ENCODE measurements around the gene ARHGEF37.
"Not testable (repeated sequence)": the region's sequence is repeated elsewhere in the genome, so short reads cannot be mapped to it uniquely, and the experiment has no call there.

Gene ARHGEF37

DNA sequence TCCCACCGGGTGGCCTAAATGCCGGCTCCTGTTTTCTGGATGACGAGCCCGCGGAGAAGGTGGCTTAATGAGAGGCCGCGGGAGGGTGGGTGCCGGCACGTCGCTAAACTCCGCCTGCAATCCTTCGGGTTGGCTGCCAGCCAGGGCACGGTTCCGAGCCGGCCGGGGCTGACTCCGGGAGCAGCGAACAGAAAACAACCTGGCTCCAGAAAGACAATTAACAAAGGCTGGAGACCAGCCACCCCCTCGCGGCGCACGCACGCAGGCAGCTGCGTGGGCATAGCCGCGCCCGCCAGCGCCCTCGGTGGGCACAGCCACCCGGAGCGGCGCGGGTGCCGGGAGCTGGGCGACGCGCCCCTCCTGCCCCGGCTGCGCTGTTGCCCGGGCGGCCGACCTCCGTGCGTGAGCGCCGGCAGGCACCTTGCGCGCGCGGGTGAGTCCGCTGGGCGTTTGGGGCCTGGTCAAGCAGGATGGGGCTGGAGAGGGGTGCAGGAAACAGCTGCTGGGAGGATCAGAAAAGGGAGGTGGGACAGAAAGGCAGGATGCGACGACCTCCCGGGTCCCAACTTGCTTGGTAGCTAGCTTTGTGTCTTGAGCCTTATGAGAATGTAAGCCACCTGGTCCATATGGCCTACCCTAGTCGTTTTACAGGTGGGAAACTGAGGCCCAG lies at the start of gene ARHGEF37:
ARHGEF37 (plus strand) TSS at position 307 of the 670 bp plus-strand sequence. CDS start 16,272 bp downstream, outside the sequence.
- H3K4me1 Mint-ChIP-seq, result peaks cover 2 to 10% of the 10 kb centered on the region in 2 donors
- no peak within 1 kb of the TSS for H3K27ac Mint-ChIP-seq
- peak within 1 kb of the TSS; percentile 73 to 77 for H3K4me3 Mint-ChIP-seq
- no peak for DNase-seq
- peak; percentile 70 to 74 for ATAC-seq (replicated peaks)
- no peaks in the 10 kb centered on the region for H3K36me3 Mint-ChIP-seq
- no peaks in the 10 kb centered on the region for H3K9me3 Mint-ChIP-seq
- H3K27me3 Mint-ChIP-seq, result peaks cover 9 to 27% of the 10 kb centered on the region in 2 donors

- H3K36me3 Mint-ChIP-seq, result peaks cover 16 to 48% of the 10 kb centered on the region in 2 donors
- peaks cover 32 to 78% of the 10 kb centered on the region in 2 donors for H3K4me1 Mint-ChIP-seq
These were observed 48.9 kb upstream of the ARHGEF37 start for GRCh38 chr5:149532413-149532812.

GRCh38 chr5:149535787-149536186 lies 45.5 kb upstream of the ARHGEF37 start:
- H3K4me3 Mint-ChIP-seq; DNase-seq; ATAC-seq (replicated peaks); H3K9me3 Mint-ChIP-seq; H3K27ac Mint-ChIP-seq; H3K27me3 Mint-ChIP-seq: not testable (repeated sequence)
- peaks cover 21 to 45% of the 10 kb centered on the region in 2 donors for H3K36me3 Mint-ChIP-seq
- peaks cover 20 to 61% of the 10 kb centered on the region in 2 donors for H3K4me1 Mint-ChIP-seq

More at GRCh38 chr5:149532413-149532812, 48.9 kb upstream of the ARHGEF37 start:
- H3K4me3 Mint-ChIP-seq, result no peak overlapping the region
- DNase-seq (no peak), ATAC-seq (replicated peaks) (no peak)
- no peak overlapping the region for H3K27ac Mint-ChIP-seq
- no peaks in the 10 kb centered on the region for H3K9me3 Mint-ChIP-seq
- H3K27me3 Mint-ChIP-seq, result no peaks in the 10 kb centered on the region

GRCh38 chr5:149537374-149537975 lies 43.8 kb upstream of the ARHGEF37 start:
- Mint-ChIP-seq H3K4me1 (peaks cover 23 to 59% of the 10 kb centered on the region in 2 donors), H3K36me3 (peaks cover 22 to 45% of the 10 kb centered on the region in 2 donors), H3K27me3 (no peaks in the 10 kb centered on the region), H3K27ac (no peak overlapping the region), H3K4me3 (no peak overlapping the region), H3K9me3 (no peaks in the 10 kb centered on the region)
- ATAC-seq (replicated peaks) (no peak), DNase-seq (no peak)

GRCh38 chr5:149540089-149540488 lies 41.2 kb upstream of the ARHGEF37 start:
- H3K4me3 Mint-ChIP-seq, result no peak overlapping the region
- H3K4me1 Mint-ChIP-seq, result peaks cover 20 to 55% of the 10 kb centered on the region in 2 donors
- H3K36me3 Mint-ChIP-seq, result peaks cover 22 to 35% of the 10 kb centered on the region in 2 donors

GRCh38 chr5:149541893-149542292 lies 39.4 kb upstream of the ARHGEF37 start:
- DNase-seq, result no peak
- Mint-ChIP-seq H3K9me3 (no peaks in the 10 kb centered on the region), H3K36me3 (peaks cover 20 to 40% of the 10 kb centered on the region in 2 donors), H3K4me1 (peaks cover 17 to 54% of the 10 kb centered on the region in 2 donors), H3K27ac (no peak overlapping the region), H3K4me3 (no peak overlapping the region), H3K27me3 (no peaks in the 10 kb centered on the region)
- no peak for ATAC-seq (replicated peaks)

More at GRCh38 chr5:149540089-149540488, 41.2 kb upstream of the ARHGEF37 start:
- H3K27ac Mint-ChIP-seq, result peak overlapping the region; percentile 44
- H3K9me3 Mint-ChIP-seq, result no peaks in the 10 kb centered on the region
- DNase-seq (no peak), ATAC-seq (replicated peaks) (peak in 1 of 2 donors; percentile 29)
- no peaks in the 10 kb centered on the region for H3K27me3 Mint-ChIP-seq

DNA sequence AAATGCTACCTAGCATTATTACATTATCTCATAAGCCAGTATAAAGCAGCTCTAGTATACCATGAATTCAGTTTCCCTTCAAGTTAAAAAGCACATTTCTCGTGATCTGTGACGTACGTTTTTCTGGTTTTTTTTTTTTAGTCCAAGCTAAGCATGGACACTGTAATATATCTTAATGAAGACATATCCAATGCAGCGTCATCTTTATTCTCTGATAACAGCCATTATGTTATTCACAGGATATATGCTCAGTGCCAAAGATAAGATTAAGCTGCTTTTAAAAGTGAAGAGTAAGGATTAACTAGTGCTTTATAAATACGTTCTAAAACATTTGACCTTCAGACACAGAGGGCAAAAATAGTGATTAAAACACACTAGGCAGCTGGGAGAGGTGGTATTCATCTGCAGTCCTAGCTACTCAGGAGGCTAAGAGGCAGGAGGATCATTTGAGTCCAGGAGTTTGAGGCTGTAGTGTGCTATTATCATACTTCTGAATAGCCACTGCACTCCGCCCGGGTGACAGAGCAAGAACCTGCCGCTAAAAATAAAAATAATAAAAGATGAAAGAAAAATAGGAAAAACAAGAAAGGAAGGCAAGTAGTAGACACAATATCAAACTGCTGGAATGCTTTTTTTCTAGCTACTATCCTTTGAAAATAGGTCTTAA lies 37.8 kb upstream of the ARHGEF37 start:
- Mint-ChIP-seq H3K4me3 (no peak overlapping the region), H3K27me3 (no peaks in the 10 kb centered on the region), H3K9me3 (no peaks in the 10 kb centered on the region), H3K36me3 (peaks cover 21 to 48% of the 10 kb centered on the region in 2 donors), H3K4me1 (peaks cover 18 to 60% of the 10 kb centered on the region in 2 donors), H3K27ac (peak overlapping the region; percentile 69)
- ATAC-seq (replicated peaks), result no peak
- no peak for DNase-seq

DNA sequence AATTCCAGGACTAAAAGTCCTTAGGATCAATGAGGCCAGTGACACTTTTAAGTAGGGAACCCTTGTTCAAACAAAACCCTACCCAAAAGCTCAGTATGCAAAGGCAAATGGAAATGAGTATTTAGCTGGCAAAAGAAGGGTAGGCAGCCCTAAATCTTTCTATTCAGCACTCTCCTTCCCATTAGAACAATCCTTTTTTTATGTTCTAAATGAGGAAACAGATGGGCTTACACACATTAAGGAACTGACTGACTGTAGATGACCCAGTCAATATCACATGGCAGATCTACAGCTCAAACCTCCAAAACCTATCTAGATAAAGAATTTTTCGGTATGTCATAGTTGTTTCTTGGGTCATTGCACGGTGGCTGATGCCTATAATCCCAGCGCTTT lies 37.3 kb upstream of the ARHGEF37 start:
- no peak for ATAC-seq (replicated peaks)
- Mint-ChIP-seq H3K27me3 (no peaks in the 10 kb centered on the region), H3K27ac (no peak overlapping the region), H3K4me3 (no peak overlapping the region), H3K36me3 (peaks cover 24 to 51% of the 10 kb centered on the region in 2 donors), H3K9me3 (no peaks in the 10 kb centered on the region), H3K4me1 (peaks cover 19 to 64% of the 10 kb centered on the region in 2 donors)
- DNase-seq, result no peak

- H3K27ac Mint-ChIP-seq, result no peak overlapping the region
These were observed 36.0 kb upstream of the ARHGEF37 start for GRCh38 chr5:149545327-149545726.

GRCh38 chr5:149546974-149547373 lies 34.3 kb upstream of the ARHGEF37 start:
- ATAC-seq (replicated peaks), result no peak
- Mint-ChIP-seq H3K27ac (no peak overlapping the region), H3K4me3 (peak overlapping the region; percentile 18 to 47), H3K36me3 (peaks cover 41 to 59% of the 10 kb centered on the region in 2 donors), H3K9me3 (no peaks in the 10 kb centered on the region), H3K4me1 (peaks cover 19 to 58% of the 10 kb centered on the region in 2 donors), H3K27me3 (no peaks in the 10 kb centered on the region)
- DNase-seq, result no peak

More at GRCh38 chr5:149545327-149545726, 36.0 kb upstream of the ARHGEF37 start:
- Mint-ChIP-seq H3K4me3 (no peak overlapping the region), H3K9me3 (no peaks in the 10 kb centered on the region), H3K27me3 (no peaks in the 10 kb centered on the region), H3K4me1 (peaks cover 22 to 66% of the 10 kb centered on the region in 2 donors), H3K36me3 (peaks cover 36 to 60% of the 10 kb centered on the region in 2 donors)
- no peak for ATAC-seq (replicated peaks)
- DNase-seq, result no peak

- Mint-ChIP-seq H3K9me3 (no peaks in the 10 kb centered on the region), H3K27ac (peak overlapping the region; percentile 99), H3K4me1 (peaks cover 12 to 43% of the 10 kb centered on the region in 2 donors), H3K36me3 (peaks cover 33 to 53% of the 10 kb centered on the region in 2 donors), H3K4me3 (peak overlapping the region; percentile 97 to 99), H3K27me3 (no peaks in the 10 kb centered on the region)
- DNase-seq (peak; percentile 54), ATAC-seq (replicated peaks) (peak; percentile 56 to 63)
These were observed 31.6 kb upstream of the ARHGEF37 start for GRCh38 chr5:149549461-149550267.

DNA sequence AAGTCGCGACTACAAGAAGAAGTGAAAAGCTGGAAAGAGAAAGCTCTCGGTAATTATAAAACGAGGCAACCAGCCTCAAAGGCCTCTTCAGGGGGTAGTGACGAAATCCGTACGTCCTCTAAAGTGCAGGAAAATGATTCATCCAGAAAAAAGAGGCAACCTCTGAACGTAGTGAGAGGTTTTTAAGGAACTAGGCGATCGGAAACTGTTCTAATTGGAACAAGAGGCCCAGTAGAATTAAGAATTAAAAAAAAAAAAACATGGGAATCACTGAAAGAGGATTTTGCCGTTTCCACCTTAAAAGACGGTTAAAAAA lies 31.1 kb upstream of the ARHGEF37 start:
- peak in 1 of 2 donors; percentile 14 for ATAC-seq (replicated peaks)
- no peak for DNase-seq
- H3K27ac Mint-ChIP-seq, result peak overlapping the region; percentile 99
- H3K4me1 Mint-ChIP-seq, result peaks cover 12 to 43% of the 10 kb centered on the region in 2 donors
- H3K4me3 Mint-ChIP-seq, result peak overlapping the region; percentile 97 to 99
- H3K9me3 Mint-ChIP-seq, result no peaks in the 10 kb centered on the region
- no peaks in the 10 kb centered on the region for H3K27me3 Mint-ChIP-seq
- H3K36me3 Mint-ChIP-seq, result peaks cover 33 to 47% of the 10 kb centered on the region in 2 donors

DNA sequence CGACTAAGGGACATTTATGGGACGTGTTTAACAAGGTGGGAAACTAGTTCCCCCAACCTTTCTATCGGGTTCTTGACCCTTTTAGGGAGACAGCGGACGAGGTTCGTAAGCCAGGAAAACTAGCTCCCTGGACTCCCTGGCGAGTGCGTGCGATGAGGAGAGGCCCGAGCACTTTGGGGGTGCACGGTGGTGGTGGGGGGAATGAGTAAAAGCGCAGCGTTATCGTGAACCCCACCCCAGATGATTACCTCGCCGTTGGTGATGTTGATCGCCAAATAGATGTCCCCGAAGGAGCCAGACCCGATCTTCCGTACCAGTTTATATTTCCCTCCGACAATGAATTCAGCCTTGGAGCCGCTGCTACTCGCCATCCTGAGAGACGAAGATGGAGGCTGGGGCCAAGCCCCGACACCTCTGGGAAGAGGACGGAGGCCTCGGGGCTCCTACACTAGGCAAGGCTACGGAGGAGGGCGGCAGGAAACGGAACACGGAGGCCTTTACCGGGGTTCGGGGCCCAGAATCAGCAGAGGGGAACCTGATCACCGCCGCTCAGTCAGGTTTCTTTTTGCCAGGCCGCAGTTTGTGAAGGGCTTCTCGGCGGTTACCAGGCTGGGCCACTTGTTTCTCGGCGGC lies 30.6 kb upstream of the ARHGEF37 start:
- Mint-ChIP-seq H3K9me3 (no peaks in the 10 kb centered on the region), H3K27me3 (no peaks in the 10 kb centered on the region), H3K4me3 (peak overlapping the region; percentile 97 to 99), H3K27ac (peak overlapping the region; percentile 99), H3K36me3 (peaks cover 33 to 47% of the 10 kb centered on the region in 2 donors), H3K4me1 (peaks cover 12 to 43% of the 10 kb centered on the region in 2 donors)
- no peak for DNase-seq
- ATAC-seq (replicated peaks), result peak in 1 of 2 donors; percentile 6
